Kidney epithelial cell (primary cell): ENCODE data around the gene AADACL4. TPM values are rescaled to one million over a fixed set of nuclear protein-coding genes. Genes with fewer than 3 reads are reported as not detected.
"Not testable (repeated sequence)": the region's sequence is repeated elsewhere in the genome, so short reads cannot be mapped to it uniquely, and the experiment has no call there.

Source experiments
- DNase-seq: peaks from one replicate; pipeline ENCODE4 v3.0.0-alpha.2; 2010; ENCODE audit warnings: low read depth
- H3K27me3 ChIP-seq: 2 replicates; pipeline ENCODE4 v1.6.0; 2011; ENCODE audit warnings: low read length; ENCODE audit not compliant: control insufficient read depth, insufficient read depth
- H3K36me3 ChIP-seq: 2 replicates; pipeline ENCODE4 v1.5.1; 2011; ENCODE audit warnings: low read length; ENCODE audit not compliant: control insufficient read depth, insufficient read depth
- H3K4me3 ChIP-seq: 2 replicates; pipeline ENCODE4 v1.5.1; 2011; ENCODE audit warnings: low read depth, mild to moderate bottlenecking, control low read depth, low read length
- CTCF ChIP-seq: IDR thresholded peaks from 2 replicates; pipeline ENCODE4 v1.5.1; 2011; ENCODE audit warnings: mild to moderate bottlenecking, moderate library complexity, low read length, control low read depth, inconsistent platforms; ENCODE audit not compliant: insufficient read depth, poor library complexity, severe bottlenecking
- total RNA-seq: library from RNA; depleted of rRNA; stranded (reverse); fragments of >200 nt; gene quantifications from 2 replicates; pipeline ENCODE4 v1.2.3, GENCODE V29; 2015

Gene AADACL4
- total RNA-seq, 1 donor from 2014 or later = not detected

GRCh38 chr1:12665511-12665910 is 21.6 kb downstream of the AADACL4 start:
- Histone ChIP-seq H3K36me3 (no peaks in the 10 kb centered on the region), H3K4me3 (no peak overlapping the region), H3K27me3 (no peaks in the 10 kb centered on the region)
- DNase-seq = no peak
- TF ChIP-seq CTCF = no peak

- DNase-seq = no peak
- no peaks in the 10 kb centered on the region for H3K36me3 ChIP-seq
- H3K27me3 ChIP-seq = no peaks in the 10 kb centered on the region
- no peak for TF ChIP-seq CTCF
- H3K4me3 ChIP-seq = no peak overlapping the region
Measured at GRCh38 chr1:12666141-12666735, 22.4 kb downstream of the AADACL4 start.

GRCh38 chr1:12669529-12670068 is 25.7 kb downstream of the AADACL4 start:
- no peak for DNase-seq

DNA sequence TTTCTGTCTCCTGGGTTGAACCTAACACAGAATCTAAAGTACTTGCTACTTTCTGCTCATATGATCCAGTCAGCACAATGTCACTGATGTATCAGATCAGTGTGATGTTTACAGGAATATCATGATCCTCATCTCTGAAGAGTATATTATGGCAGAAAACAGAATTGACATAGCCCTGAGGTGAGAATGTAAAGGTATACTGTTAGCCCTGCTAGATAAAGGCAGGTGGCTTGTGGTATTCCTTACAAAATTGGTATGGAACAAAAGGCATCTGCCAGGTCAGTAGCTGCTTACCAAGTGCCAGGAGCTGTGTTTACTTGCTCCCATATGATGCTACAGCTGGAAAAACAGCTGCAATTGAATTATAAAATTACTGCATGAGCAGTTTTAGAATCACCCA is 30.5 kb downstream of the AADACL4 start:
- no peaks in the 10 kb centered on the region for H3K36me3 ChIP-seq
- no peaks in the 10 kb centered on the region for H3K27me3 ChIP-seq
- DNase-seq = no peak
- no peak for TF ChIP-seq CTCF
- no peak overlapping the region for H3K4me3 ChIP-seq

More at GRCh38 chr1:12669529-12670068, 25.7 kb downstream of the AADACL4 start:
- no peak overlapping the region for H3K4me3 ChIP-seq
- no peak for TF ChIP-seq CTCF
- no peaks in the 10 kb centered on the region for H3K36me3 ChIP-seq
- no peaks in the 10 kb centered on the region for H3K27me3 ChIP-seq

DNA sequence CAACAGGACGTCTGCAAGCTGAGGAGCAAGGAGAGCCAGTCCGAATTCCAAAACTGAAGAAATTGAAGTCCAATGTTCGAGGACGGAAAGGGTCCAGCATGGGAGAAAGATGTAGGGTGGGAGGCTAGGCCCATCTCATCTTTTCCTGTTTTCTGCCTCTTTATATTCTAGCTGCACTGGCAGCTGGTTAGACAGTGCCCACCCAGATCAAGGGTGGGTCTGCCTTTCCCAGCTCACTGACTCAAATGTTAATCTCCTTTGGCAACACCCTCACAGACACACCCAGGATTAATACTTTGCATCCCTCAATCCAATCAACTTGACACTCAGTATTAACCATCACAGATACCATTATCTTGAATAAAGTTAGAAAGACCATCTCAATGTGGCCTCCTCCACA is 32.2 kb downstream of the AADACL4 start:
- H3K4me3 ChIP-seq, H3K27me3 ChIP-seq: not testable (repeated sequence)

GRCh38 chr1:12677565-12677964 is 33.7 kb downstream of the AADACL4 start:
- DNase-seq = no peak
- H3K27me3 ChIP-seq = no peaks in the 10 kb centered on the region
- no peak for TF ChIP-seq CTCF
- H3K4me3 ChIP-seq = no peak overlapping the region
- H3K36me3 ChIP-seq = no peaks in the 10 kb centered on the region

More for the DNA sequence above, 32.2 kb downstream of the AADACL4 start:
- DNase-seq, H3K36me3 ChIP-seq: not testable (repeated sequence)
